RWPE2 (cell line): ENCODE data around the gene RNLS.

Experiments used
- ATAC-seq: fragments of 200-7000 bp; cut with Tn5 transposase; 3 replicates; pipeline ENCODE4 v1.9.1; 2021; ENCODE audit warnings: low read depth
- DNase-seq: peaks from one replicate; pipeline ENCODE4 v3.0.0-alpha.2; 2020; ENCODE audit warnings: low spot score
- H3K27ac ChIP-seq: fragments of 450-650 bp; 2 replicates; pipeline ENCODE4 v1.5.1; 2017; ENCODE audit warnings: mild to moderate bottlenecking; ENCODE audit not compliant: poor library complexity, severe bottlenecking
- H3K27me3 ChIP-seq: fragments of 250-450 bp; sonication (Bioruptor Pico); 2 replicates; pipeline ENCODE4 v1.5.1; 2021; ENCODE audit warnings: mild to moderate bottlenecking, moderate library complexity; ENCODE audit not compliant: insufficient read depth, poor library complexity, severe bottlenecking
- H3K36me3 ChIP-seq: fragments of 250-450 bp; sonication (Bioruptor Pico); 2 replicates; pipeline ENCODE4 v1.5.1; 2020; ENCODE audit warnings: low read depth, mild to moderate bottlenecking, moderate library complexity
- H3K4me1 ChIP-seq: fragments of 250-450 bp; sonication (Bioruptor Pico); 2 replicates; pipeline ENCODE4 v1.5.1; 2021; ENCODE audit warnings: mild to moderate bottlenecking, moderate library complexity; ENCODE audit not compliant: insufficient read depth, poor library complexity, severe bottlenecking
- H3K4me3 ChIP-seq: fragments of 250-450 bp; sonication (Bioruptor Pico); 2 replicates; pipeline ENCODE4 v1.5.1; 2021; ENCODE audit warnings: mild to moderate bottlenecking, moderate library complexity; ENCODE audit not compliant: severe bottlenecking
- H3K9me3 ChIP-seq: fragments of 250-450 bp; sonication (Bioruptor Pico); 2 replicates; pipeline ENCODE4 v1.5.1; 2021; ENCODE audit warnings: mild to moderate bottlenecking, moderate library complexity; ENCODE audit not compliant: severe bottlenecking
- TF ChIP-seq, protein P1 (sequence below): fragments of 450-650 bp; IDR thresholded peaks from one replicate; pipeline ENCODE4 v1.5.1; 2017; ENCODE audit warnings: mild to moderate bottlenecking, moderate library complexity; ENCODE audit not compliant: poor library complexity, severe bottlenecking

Gene RNLS

GRCh38 chr10:88319960-88320517 lies 263.1 kb downstream of the RNLS start:
- H3K9me3 ChIP-seq, result peaks cover 7% of the 10 kb centered on the region
- ATAC-seq (no peak), DNase-seq (no peak)
- no peak overlapping the region for H3K27ac ChIP-seq
- H3K4me3 ChIP-seq, result no peak overlapping the region
- no peaks in the 10 kb centered on the region for H3K27me3 ChIP-seq
- no peaks in the 10 kb centered on the region for H3K36me3 ChIP-seq
- TF ChIP-seq, protein P1, sequence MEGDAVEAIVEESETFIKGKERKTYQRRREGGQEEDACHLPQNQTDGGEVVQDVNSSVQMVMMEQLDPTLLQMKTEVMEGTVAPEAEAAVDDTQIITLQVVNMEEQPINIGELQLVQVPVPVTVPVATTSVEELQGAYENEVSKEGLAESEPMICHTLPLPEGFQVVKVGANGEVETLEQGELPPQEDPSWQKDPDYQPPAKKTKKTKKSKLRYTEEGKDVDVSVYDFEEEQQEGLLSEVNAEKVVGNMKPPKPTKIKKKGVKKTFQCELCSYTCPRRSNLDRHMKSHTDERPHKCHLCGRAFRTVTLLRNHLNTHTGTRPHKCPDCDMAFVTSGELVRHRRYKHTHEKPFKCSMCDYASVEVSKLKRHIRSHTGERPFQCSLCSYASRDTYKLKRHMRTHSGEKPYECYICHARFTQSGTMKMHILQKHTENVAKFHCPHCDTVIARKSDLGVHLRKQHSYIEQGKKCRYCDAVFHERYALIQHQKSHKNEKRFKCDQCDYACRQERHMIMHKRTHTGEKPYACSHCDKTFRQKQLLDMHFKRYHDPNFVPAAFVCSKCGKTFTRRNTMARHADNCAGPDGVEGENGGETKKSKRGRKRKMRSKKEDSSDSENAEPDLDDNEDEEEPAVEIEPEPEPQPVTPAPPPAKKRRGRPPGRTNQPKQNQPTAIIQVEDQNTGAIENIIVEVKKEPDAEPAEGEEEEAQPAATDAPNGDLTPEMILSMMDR, result no peak
- H3K4me1 ChIP-seq, result no peaks in the 10 kb centered on the region

- Histone ChIP-seq H3K27me3 (no peaks in the 10 kb centered on the region), H3K4me3 (no peak overlapping the region), H3K4me1 (no peaks in the 10 kb centered on the region), H3K9me3 (peaks cover 7% of the 10 kb centered on the region), H3K27ac (no peak overlapping the region), H3K36me3 (no peaks in the 10 kb centered on the region)
- ATAC-seq, result no peak
- TF ChIP-seq, protein P1, result no peak
- DNase-seq, result no peak
Observed at GRCh38 chr10:88318803-88319202, 264.3 kb downstream of the RNLS start.

GRCh38 chr10:88317099-88317498 lies 266.0 kb downstream of the RNLS start:
- Histone ChIP-seq H3K27me3 (no peaks in the 10 kb centered on the region), H3K27ac (no peak overlapping the region), H3K4me1 (no peaks in the 10 kb centered on the region), H3K9me3 (peaks cover 7% of the 10 kb centered on the region), H3K4me3 (no peak overlapping the region), H3K36me3 (no peaks in the 10 kb centered on the region)
- TF ChIP-seq, protein P1, result no peak
- ATAC-seq, result no peak
- DNase-seq, result no peak

GRCh38 chr10:88316292-88316861 lies 266.7 kb downstream of the RNLS start:
- Histone ChIP-seq H3K27me3 (no peaks in the 10 kb centered on the region), H3K36me3 (no peaks in the 10 kb centered on the region), H3K27ac (no peak overlapping the region), H3K4me3 (no peak overlapping the region), H3K4me1 (no peaks in the 10 kb centered on the region), H3K9me3 (peaks cover 7% of the 10 kb centered on the region)
- TF ChIP-seq, protein P1, result no peak
- ATAC-seq (no peak), DNase-seq (no peak)

- no peak overlapping the region for H3K27ac ChIP-seq
- H3K4me3 ChIP-seq, result no peak overlapping the region
- H3K27me3 ChIP-seq, result no peaks in the 10 kb centered on the region
- TF ChIP-seq, protein P1, result no peak
- peaks cover 7% of the 10 kb centered on the region for H3K9me3 ChIP-seq
- no peaks in the 10 kb centered on the region for H3K36me3 ChIP-seq
- ATAC-seq (no peak), DNase-seq (no peak)
- no peaks in the 10 kb centered on the region for H3K4me1 ChIP-seq
Observed at GRCh38 chr10:88315755-88316154, 267.4 kb downstream of the RNLS start.
